Stimulated activated CD8-positive, alpha-beta memory T cell treated with anti-CD3 and anti-CD28 coated beads, Interleukin-4, amount 100 ng/mL, for 4 hours (primary cell): ENCODE data around the gene TADA3.
"Not testable (repeated sequence)": the region's sequence is repeated elsewhere in the genome, so short reads cannot be mapped to it uniquely, and the experiment has no call there.

Experiments used
- DNase-seq, 2 donors: peaks; one replicate each; pipeline ENCODE4 v3.0.0-alpha.2; 2020; ENCODE audit warnings: low read depth in 2 of 2, low spot score in 1 of 2

TADA3 gene

GRCh38 chr3:9785602-9786001, 6.7 kb downstream of the TADA3 start:
- DNase-seq = no peak

- DNase-seq = no peak
Measured at GRCh38 chr3:9784965-9785364, 7.3 kb downstream of the TADA3 start.

GRCh38 chr3:9783954-9784353, 8.3 kb downstream of the TADA3 start:
- DNase-seq = no peak

- DNase-seq = no peak
Measured at GRCh38 chr3:9782770-9783169, 9.5 kb downstream of the TADA3 start.

GRCh38 chr3:9781978-9782603, 10.2 kb downstream of the TADA3 start:
- DNase-seq = no peak

GRCh38 chr3:9781551-9781950, 10.7 kb downstream of the TADA3 start:
- DNase-seq = no peak

- DNase-seq = no peak
Measured at GRCh38 chr3:9780910-9781309, 11.4 kb downstream of the TADA3 start.

- DNase-seq = no peak
Measured at GRCh38 chr3:9780458-9780812, 11.8 kb downstream of the TADA3 start.

GRCh38 chr3:9779721-9780457, 12.4 kb downstream of the TADA3 start:
- no peak for DNase-seq

- no peak for DNase-seq
Measured at GRCh38 chr3:9779075-9779593, 13.1 kb downstream of the TADA3 start.

- peak in 1 of 2 donors; percentile 36 for DNase-seq
Measured at GRCh38 chr3:9778143-9779074, 13.9 kb downstream of the TADA3 start.

- DNase-seq = no peak
Measured at GRCh38 chr3:9777694-9778021, 14.6 kb downstream of the TADA3 start.

- DNase-seq = no peak
Measured at GRCh38 chr3:9776896-9777693, 15.2 kb downstream of the TADA3 start.

GRCh38 chr3:9771007-9771406, 21.3 kb downstream of the TADA3 start:
- DNase-seq = not testable (repeated sequence)

GRCh38 chr3:9770276-9770812, 21.9 kb downstream of the TADA3 start:
- no peak for DNase-seq

GRCh38 chr3:9769426-9770275, 22.6 kb downstream of the TADA3 start, which contains the start of gene CAMK1:
CAMK1 (minus strand) TSS chr3:9769947; CDS start chr3:9767749, 2,198 bp downstream.
- DNase-seq = peak in 1 of 2 donors; percentile 21

- no peak for DNase-seq
Measured at GRCh38 chr3:9769012-9769411, 23.3 kb downstream of the TADA3 start.

- DNase-seq = no peak
Measured at GRCh38 chr3:9768141-9768775, 24.0 kb downstream of the TADA3 start.

- DNase-seq = no peak
Measured at GRCh38 chr3:9767418-9767817, 24.9 kb downstream of the TADA3 start.
